ENCODE data around the gene AGT.
A peak's percentile ranks its signal among the peaks of the same experiment; 100 is the strongest.

The AGT gene

DNA sequence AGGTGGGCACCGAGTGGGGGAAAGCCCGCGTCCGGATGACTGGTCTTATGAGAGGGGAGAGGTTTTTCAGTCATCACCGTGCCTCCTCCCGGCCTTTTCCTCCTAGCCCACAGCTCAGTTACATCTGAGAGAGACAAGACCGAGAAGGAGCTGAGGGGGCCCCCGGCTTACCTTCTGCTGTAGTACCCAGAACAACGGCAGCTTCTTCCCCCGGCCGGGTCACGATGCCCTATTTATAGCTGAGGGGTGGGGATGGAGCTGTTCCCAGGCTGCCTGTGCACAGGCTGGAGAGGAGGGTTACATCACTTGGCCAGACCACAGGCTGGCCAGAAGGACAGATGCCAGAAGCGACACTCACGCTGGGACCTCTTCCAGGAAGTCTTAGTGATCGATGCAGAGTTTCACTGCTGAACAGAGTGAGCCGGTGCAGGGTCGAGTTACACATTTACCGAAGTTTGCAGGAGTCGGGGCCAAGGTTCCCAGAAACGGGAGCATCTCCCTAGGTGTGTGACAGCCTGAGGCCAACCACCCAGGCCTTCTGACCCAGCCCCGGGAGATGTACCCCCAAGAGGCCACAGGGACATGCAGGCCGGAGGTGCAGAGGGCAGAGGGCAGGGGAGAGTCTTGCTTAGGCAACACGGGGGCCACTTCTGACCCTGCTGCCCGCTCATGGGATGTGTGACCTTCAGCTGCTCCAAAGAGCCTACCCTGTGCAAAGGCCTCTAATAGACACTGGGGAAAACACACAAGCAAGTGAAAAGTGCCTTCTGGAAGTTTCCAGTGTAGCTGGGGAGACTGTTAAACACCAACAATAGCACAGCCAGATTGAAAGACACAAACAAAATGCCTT lies at the start of gene AGT:
Gene AGT, minus strand, starts transcription at position 208 of the 850 bp plus-strand sequence. CDS start 3,299 bp downstream, outside the sequence.
- H3K9me3 ChIP-seq (ENCODE audit: control insufficient read depth in 1 of 2, low read length in 2 of 2): no peaks in the 10 kb centered on the region
- H3K4me3 ChIP-seq (ENCODE audit: low read depth in 1 of 2, low read length in 2 of 2): peak within 1 kb of the TSS; percentile 26 to 48
- H3K36me3 ChIP-seq (ENCODE audit: control insufficient read depth in 1 of 2, insufficient read depth in 2 of 2, low read length in 2 of 2): no peaks in the 10 kb centered on the region
- H3K4me1 ChIP-seq (ENCODE audit: control insufficient read depth in 1 of 2, insufficient read depth in 2 of 2, low read length in 2 of 2): peaks cover 0 to 16% of the 10 kb centered on the region in 2 donors
- no peak within 1 kb of the TSS for H3K27ac ChIP-seq (ENCODE audit: low read length)
- no peaks in the 10 kb centered on the region for H3K27me3 ChIP-seq (ENCODE audit: low read depth, low read length)

DNA sequence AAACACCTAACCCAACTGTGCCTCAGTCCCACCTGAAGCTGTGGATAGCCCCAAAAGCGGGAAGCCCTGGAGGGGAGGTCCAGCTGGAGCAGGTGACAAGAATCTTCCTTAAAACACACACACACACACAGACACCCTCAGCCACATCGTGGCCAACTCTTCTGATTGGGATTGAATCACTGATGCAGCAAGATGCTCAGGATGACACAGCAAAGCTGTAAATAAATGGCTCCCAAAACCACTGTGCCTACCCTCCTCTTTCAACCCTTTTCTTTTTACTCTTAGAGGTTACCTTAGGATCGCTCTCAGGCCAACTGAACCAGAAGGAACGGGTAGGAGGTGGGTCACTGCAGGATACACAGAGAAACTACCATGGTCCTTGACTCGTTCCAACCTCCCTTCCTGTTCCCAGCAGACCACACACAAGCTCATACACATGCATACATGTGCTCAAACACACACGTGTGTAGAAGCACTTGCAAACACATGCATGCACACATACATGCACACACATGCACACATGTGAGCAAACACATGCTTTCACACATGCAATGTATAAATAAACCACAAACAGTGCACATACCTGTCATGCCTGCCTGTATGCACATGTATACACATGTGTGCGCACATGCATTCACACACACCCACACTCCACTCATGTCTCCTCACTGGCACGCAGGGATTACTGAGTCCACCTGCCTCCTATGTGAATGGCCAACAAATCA lies 47.7 kb upstream of the AGT start:
- Histone ChIP-seq H3K4me3 (ENCODE audit: low read depth in 1 of 2, low read length in 2 of 2) (no peak overlapping the region), H3K27ac (ENCODE audit: low read length) (no peak overlapping the region), H3K27me3 (ENCODE audit: low read depth, low read length) (no peaks in the 10 kb centered on the region), H3K9me3 (ENCODE audit: control insufficient read depth in 1 of 2, low read length in 2 of 2) (peaks cover 0 to 3% of the 10 kb centered on the region in 2 donors), H3K4me1 (ENCODE audit: control insufficient read depth in 1 of 2, insufficient read depth in 2 of 2, low read length in 2 of 2) (no peaks in the 10 kb centered on the region), H3K36me3 (ENCODE audit: control insufficient read depth in 1 of 2, insufficient read depth in 2 of 2, low read length in 2 of 2) (no peaks in the 10 kb centered on the region)

DNA sequence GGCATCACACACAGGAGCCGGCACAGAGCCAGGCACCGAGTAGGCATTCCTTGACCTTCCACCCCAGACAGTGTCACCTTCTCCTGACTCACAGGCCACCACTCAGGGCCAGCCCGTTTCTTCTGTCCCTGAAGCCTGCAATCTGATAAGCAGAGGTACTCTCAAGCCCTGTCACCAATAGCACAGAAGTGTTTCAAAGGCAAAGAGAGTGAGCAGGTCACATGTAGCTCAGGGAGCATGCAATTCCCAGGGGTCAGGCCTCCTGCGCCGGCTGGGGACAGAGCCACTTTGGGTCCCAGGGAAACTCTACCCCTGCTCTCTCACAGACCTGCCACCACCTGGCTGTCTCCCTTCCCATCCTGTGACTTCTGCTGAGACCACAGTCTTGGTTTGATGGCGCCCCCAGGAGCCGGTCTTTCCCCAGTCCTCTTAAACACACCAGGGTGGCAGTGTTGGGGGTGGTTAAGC lies 46.5 kb upstream of the AGT start:
- H3K27ac ChIP-seq (ENCODE audit: low read length): no peak overlapping the region
- H3K36me3 ChIP-seq (ENCODE audit: control insufficient read depth in 1 of 2, insufficient read depth in 2 of 2, low read length in 2 of 2): no peaks in the 10 kb centered on the region
- H3K4me3 ChIP-seq (ENCODE audit: low read depth in 1 of 2, low read length in 2 of 2): no peak overlapping the region
- H3K27me3 ChIP-seq (ENCODE audit: low read depth, low read length): no peaks in the 10 kb centered on the region
- peaks cover 0 to 3% of the 10 kb centered on the region in 2 donors for H3K9me3 ChIP-seq (ENCODE audit: control insufficient read depth in 1 of 2, low read length in 2 of 2)
- no peaks in the 10 kb centered on the region for H3K4me1 ChIP-seq (ENCODE audit: control insufficient read depth in 1 of 2, insufficient read depth in 2 of 2, low read length in 2 of 2)

DNA sequence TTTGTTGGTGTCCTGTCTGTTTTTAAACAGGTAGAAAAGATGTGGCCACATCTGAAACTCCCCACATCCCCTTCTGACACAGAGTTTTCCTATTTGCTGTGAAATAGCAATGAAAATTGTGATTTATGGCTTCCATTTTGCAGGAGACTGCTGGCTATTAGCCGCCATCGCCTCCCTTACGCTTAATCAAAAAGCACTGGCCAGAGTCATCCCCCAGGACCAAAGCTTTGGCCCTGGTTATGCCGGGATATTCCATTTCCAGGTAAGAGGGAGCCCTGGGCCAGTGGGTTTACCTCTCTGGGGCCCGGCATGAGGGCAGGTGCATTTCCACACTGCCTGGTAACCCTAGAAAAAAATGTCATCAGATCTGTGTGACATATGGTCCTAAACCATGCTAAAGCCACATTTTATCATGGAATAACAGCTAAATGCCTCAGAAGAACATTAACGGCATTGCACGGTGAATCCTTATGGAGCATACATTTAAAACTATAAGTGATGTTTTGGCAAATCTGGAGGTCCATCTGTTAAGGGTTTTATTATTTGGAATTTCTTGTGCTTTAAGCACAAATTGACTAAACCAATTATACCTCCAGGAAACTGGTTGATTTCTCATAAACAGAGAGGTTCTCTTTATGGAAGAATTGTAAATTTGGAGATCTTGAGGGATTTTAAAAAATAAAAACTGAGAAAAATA lies 45.6 kb upstream of the AGT start:
- H3K4me3 ChIP-seq (ENCODE audit: low read depth in 1 of 2, low read length in 2 of 2): no peak overlapping the region
- H3K9me3 ChIP-seq (ENCODE audit: control insufficient read depth in 1 of 2, low read length in 2 of 2): peaks cover 0 to 3% of the 10 kb centered on the region in 2 donors
- H3K27ac ChIP-seq (ENCODE audit: low read length): no peak overlapping the region
- no peaks in the 10 kb centered on the region for H3K4me1 ChIP-seq (ENCODE audit: control insufficient read depth in 1 of 2, insufficient read depth in 2 of 2, low read length in 2 of 2)
- no peaks in the 10 kb centered on the region for H3K36me3 ChIP-seq (ENCODE audit: control insufficient read depth in 1 of 2, insufficient read depth in 2 of 2, low read length in 2 of 2)
- H3K27me3 ChIP-seq (ENCODE audit: low read depth, low read length): no peaks in the 10 kb centered on the region

DNA sequence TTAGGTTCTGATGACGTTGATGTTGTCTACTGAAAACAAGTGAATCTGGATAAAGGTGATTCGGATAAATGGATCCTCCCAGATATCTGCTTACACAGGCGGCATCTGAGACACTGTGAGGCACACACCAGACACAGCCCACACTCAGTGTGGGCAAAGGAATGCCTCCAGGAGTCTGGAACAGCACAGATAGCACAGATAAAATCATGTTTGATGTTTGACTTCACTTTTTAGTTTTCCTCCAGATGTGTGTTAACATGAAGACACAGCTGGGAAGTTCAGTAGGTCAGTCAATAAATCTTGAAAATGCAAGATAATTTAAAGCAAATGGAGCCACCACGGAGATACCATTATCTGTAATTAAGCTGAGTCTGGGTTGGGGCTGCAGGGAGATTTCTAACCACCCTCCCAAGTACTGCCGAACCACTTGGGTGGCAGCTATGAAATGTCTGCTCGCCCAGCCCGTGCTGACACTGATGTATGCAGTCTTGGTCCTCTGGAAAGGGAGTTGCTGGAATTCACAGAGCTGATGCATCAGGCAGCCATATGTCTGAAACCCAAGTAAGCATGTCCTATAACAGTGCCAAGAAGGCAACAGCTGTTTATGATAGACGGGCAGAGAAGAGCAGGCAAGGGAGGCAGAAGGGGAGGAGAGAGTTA lies 44.9 kb upstream of the AGT start:
- no peaks in the 10 kb centered on the region for H3K4me1 ChIP-seq (ENCODE audit: control insufficient read depth in 1 of 2, insufficient read depth in 2 of 2, low read length in 2 of 2)
- no peak overlapping the region for H3K27ac ChIP-seq (ENCODE audit: low read length)
- no peaks in the 10 kb centered on the region for H3K36me3 ChIP-seq (ENCODE audit: control insufficient read depth in 1 of 2, insufficient read depth in 2 of 2, low read length in 2 of 2)
- no peak overlapping the region for H3K4me3 ChIP-seq (ENCODE audit: low read depth in 1 of 2, low read length in 2 of 2)
- H3K9me3 ChIP-seq (ENCODE audit: control insufficient read depth in 1 of 2, low read length in 2 of 2): peaks cover 0 to 3% of the 10 kb centered on the region in 2 donors
- no peaks in the 10 kb centered on the region for H3K27me3 ChIP-seq (ENCODE audit: low read depth, low read length)

DNA sequence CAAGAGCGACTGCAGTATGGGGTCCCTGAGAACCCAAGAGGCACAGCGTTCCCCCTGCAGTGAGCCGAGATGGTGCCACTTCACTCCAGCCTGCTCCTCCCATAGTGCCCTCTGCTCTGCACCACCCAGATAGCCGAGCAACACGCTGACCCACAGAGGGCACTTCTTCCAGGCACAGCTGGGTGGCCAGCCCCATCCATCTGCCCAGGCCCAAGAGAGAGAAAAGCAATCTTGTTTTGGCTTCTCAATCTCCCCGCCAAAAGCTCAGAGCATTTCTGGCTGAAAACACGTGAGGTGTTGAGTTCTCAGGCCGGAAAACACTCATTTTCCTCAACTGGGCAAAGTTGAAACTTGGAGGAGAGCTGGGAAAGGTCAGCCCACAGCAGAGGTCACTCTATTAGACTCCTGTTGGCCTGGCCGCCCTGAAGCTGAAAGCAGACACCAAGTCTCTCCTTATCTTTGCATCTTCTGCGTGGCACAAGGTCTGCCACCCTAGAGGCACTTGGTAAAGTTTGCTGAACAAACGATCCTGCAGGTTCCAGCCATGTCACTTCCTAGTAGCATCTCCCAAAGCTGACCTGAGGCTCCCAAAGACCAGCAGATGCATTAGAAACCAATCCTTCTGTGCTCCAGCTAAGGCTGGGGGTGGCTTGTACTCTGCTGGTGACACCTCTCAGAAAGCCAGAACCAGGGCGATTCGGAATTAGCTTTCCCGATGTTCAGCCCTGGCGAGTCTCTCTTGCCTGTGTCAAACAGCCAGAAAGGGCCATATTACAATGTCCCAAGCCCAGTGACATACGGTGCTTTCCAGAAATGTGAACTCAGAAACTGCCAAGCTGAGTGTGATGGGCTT lies 44.2 kb upstream of the AGT start:
- no peaks in the 10 kb centered on the region for H3K27me3 ChIP-seq (ENCODE audit: low read depth, low read length)
- no peaks in the 10 kb centered on the region for H3K9me3 ChIP-seq (ENCODE audit: control insufficient read depth in 1 of 2, low read length in 2 of 2)
- no peak overlapping the region for H3K27ac ChIP-seq (ENCODE audit: low read length)
- H3K4me3 ChIP-seq (ENCODE audit: low read depth in 1 of 2, low read length in 2 of 2): no peak overlapping the region
- no peaks in the 10 kb centered on the region for H3K36me3 ChIP-seq (ENCODE audit: control insufficient read depth in 1 of 2, insufficient read depth in 2 of 2, low read length in 2 of 2)
- peaks cover 0 to 5% of the 10 kb centered on the region in 2 donors for H3K4me1 ChIP-seq (ENCODE audit: control insufficient read depth in 1 of 2, insufficient read depth in 2 of 2, low read length in 2 of 2)

DNA sequence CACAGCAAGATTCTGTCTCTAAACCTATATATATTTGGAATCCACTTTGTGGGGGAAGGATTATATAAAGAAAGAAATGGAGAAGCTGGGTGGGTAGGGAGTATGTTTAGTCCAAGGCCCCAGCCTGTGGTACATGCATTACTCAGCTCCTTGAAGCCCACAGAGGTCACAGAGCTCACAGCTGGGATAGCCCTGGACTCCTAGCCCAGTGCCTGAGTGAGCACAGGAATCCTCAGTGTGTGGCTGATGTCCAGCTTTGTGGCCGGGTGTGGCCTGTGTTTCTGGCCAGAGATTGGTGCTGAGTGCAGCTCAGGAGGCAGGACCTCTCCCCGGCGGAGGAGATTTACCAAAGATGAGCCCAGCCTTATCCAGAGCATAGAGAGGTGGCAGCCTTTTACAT lies 40.9 kb upstream of the AGT start:
- Histone ChIP-seq H3K27me3 (ENCODE audit: low read depth, low read length) (no peaks in the 10 kb centered on the region), H3K27ac (ENCODE audit: low read length) (no peak overlapping the region), H3K4me3 (ENCODE audit: low read depth in 1 of 2, low read length in 2 of 2) (no peak overlapping the region), H3K36me3 (ENCODE audit: control insufficient read depth in 1 of 2, insufficient read depth in 2 of 2, low read length in 2 of 2) (no peaks in the 10 kb centered on the region), H3K9me3 (ENCODE audit: control insufficient read depth in 1 of 2, low read length in 2 of 2) (no peaks in the 10 kb centered on the region), H3K4me1 (ENCODE audit: control insufficient read depth in 1 of 2, insufficient read depth in 2 of 2, low read length in 2 of 2) (peaks cover 0 to 7% of the 10 kb centered on the region in 2 donors)

DNA sequence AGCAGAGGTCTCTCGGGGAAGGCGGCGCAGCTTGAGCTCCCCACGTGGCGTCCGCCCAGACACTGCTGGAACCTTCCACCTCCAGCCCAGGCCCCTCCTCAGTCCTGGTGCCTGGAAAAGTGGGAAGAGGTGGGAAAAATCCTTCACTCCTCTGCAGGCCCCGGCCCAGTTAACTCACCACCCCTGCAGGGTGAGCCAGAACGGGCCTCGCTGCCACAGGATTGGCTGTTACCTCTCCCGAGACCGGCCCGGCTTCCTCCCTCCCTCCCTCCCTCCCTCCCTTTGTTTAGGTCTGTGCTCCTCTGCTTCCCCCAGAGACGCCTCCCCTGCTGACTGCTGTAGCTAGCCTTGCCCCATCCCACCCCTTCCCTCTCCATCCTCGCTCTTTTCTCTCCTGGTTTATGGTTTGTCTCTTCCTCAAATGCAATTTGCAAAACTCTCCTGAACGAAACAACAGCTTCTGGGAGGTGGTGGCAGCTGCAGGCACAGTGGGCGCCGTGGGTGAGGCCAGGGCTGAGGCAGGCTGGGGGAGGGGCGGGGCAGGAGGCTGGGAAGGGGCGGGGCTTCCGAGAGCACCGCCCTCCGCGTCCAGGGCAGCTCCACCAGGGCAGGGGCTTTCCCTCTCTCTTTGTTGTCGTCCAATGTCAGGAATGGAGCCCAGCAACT lies 39.8 kb upstream of the AGT start:
- no peaks in the 10 kb centered on the region for H3K9me3 ChIP-seq (ENCODE audit: control insufficient read depth in 1 of 2, low read length in 2 of 2)
- H3K4me3 ChIP-seq (ENCODE audit: low read depth in 1 of 2, low read length in 2 of 2): peak overlapping the region in 1 of 2 donors; percentile 49
- no peaks in the 10 kb centered on the region for H3K27me3 ChIP-seq (ENCODE audit: low read depth, low read length)
- peaks cover 0 to 7% of the 10 kb centered on the region in 2 donors for H3K4me1 ChIP-seq (ENCODE audit: control insufficient read depth in 1 of 2, insufficient read depth in 2 of 2, low read length in 2 of 2)
- H3K36me3 ChIP-seq (ENCODE audit: control insufficient read depth in 1 of 2, insufficient read depth in 2 of 2, low read length in 2 of 2): no peaks in the 10 kb centered on the region
- no peak overlapping the region for H3K27ac ChIP-seq (ENCODE audit: low read length)

DNA sequence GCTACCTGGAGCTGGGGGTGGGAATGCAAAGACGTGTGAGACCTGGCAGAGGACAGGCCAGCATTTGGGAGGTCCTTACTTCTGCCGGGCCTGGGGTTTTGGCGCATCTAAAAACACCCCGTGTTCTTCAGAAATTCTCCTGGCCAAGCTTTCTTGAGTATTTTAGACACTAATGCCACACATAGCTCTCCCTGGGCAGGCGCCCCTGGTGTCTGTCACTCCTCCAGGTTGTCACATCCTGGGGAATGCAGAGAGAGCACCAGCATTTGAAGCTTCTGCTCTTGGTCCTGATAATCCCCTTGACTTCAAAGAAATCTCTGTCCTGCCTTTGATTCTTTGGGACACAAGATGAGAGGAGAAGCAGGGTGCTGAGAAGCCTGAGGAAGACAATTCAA lies 39.3 kb upstream of the AGT start:
- no peaks in the 10 kb centered on the region for H3K36me3 ChIP-seq (ENCODE audit: control insufficient read depth in 1 of 2, insufficient read depth in 2 of 2, low read length in 2 of 2)
- H3K9me3 ChIP-seq (ENCODE audit: control insufficient read depth in 1 of 2, low read length in 2 of 2): no peaks in the 10 kb centered on the region
- H3K4me1 ChIP-seq (ENCODE audit: control insufficient read depth in 1 of 2, insufficient read depth in 2 of 2, low read length in 2 of 2): peaks cover 0 to 7% of the 10 kb centered on the region in 2 donors
- H3K27ac ChIP-seq (ENCODE audit: low read length): no peak overlapping the region
- no peaks in the 10 kb centered on the region for H3K27me3 ChIP-seq (ENCODE audit: low read depth, low read length)
- H3K4me3 ChIP-seq (ENCODE audit: low read depth in 1 of 2, low read length in 2 of 2): peak overlapping the region in 1 of 2 donors; percentile 49

DNA sequence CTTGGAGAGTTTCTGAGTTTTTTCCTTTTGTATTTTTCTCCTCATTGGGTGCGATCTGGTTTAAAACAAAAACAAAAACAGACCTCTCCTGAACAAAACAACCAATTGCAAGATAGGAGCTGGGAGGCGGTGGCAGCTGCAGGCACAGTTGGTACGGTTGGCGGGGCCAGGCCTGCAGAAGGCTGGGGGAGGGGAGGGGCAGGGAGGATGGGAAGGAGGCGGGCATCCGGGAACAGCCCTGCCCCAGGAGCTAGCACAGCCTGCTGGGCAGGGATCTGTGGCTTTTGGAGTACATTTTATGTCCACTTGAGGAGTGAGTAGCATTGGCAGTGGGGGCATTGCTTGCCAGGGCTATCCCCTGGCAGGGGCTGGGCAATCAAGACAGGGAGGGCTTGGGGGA lies 38.5 kb upstream of the AGT start:
- H3K27ac ChIP-seq (ENCODE audit: low read length): no peak overlapping the region
- H3K4me3 ChIP-seq (ENCODE audit: low read depth in 1 of 2, low read length in 2 of 2): no peak overlapping the region

More for the DNA sequence above, 38.5 kb upstream of the AGT start:
- peaks cover 0 to 7% of the 10 kb centered on the region in 2 donors for H3K4me1 ChIP-seq (ENCODE audit: control insufficient read depth in 1 of 2, insufficient read depth in 2 of 2, low read length in 2 of 2)
- no peaks in the 10 kb centered on the region for H3K9me3 ChIP-seq (ENCODE audit: control insufficient read depth in 1 of 2, low read length in 2 of 2)
- no peaks in the 10 kb centered on the region for H3K27me3 ChIP-seq (ENCODE audit: low read depth, low read length)
- H3K36me3 ChIP-seq (ENCODE audit: control insufficient read depth in 1 of 2, insufficient read depth in 2 of 2, low read length in 2 of 2): no peaks in the 10 kb centered on the region

All from muscle layer of duodenum (tissue), 2 donors.